ENCODE data around the gene KIF15. TPM values are rescaled to one million over a fixed set of nuclear protein-coding genes. Genes with fewer than 3 reads are reported as not detected.

The KIF15 gene
- total and polyA plus RNA-seq, 3 donors from 2014 or later: 10.1 to 26.5 (median 16.7) TPM

GRCh38 chr3:44865272-44866035, 103.9 kb downstream of the KIF15 start:
- Histone ChIP-seq H3K36me3 (ENCODE audit: low read depth, missing control alignments) (no peaks in the 10 kb centered on the region), H3K27ac (no peak overlapping the region), H3K27me3 (no peaks in the 10 kb centered on the region), H3K4me1 (no peaks in the 10 kb centered on the region), H3K4me3 (no peak overlapping the region), H3K9me3 (no peaks in the 10 kb centered on the region)
- intact Hi-C loops (cut with DNase I; ENCODE audit: low total_unique reads): no loop called here
- TF ChIP-seq CTCF (IDR thresholded peaks at IDR 0.05) (no peak), POLR2A (IDR thresholded peaks at IDR 0.05) (no peak)
- 93 to 95% methylated on average over 5 to 7 of the region's 7 CpGs for WGBS, 2 donors
- DNase-seq: no peak

DNA sequence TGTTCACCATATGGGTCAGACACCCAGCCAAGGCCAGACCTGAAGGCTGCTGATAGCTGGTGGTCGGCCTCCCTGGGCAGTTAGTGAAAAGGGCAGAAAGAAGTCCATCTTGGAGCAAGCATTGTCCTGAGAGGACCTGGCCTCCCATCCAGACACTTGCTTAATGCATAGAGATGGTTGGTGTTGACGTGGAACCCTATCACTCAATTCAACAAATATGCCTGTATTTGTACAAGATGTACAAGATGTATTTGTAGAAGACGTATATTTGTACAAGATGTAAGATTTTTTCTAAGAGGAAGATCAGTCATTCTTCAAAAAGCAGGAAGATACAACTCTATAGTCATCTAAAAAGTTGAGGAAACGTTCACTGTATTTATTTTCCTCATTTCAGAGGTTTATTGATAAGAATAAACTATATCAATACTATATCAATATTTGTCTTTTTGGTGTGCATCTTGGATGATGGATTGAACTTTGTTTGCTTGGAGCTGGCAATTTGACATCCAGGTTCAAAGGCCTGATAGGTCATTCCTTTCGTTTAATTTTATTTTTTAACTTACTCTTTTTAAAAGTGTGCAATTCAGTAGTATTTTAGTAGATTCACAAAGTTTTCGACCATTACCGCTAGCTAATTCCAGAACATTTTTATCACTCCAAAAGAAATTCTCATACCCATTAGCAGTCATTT, 106.0 kb downstream of the KIF15 start:
- Histone ChIP-seq H3K4me1 (no peaks in the 10 kb centered on the region), H3K9me3 (no peaks in the 10 kb centered on the region), H3K27me3 (no peaks in the 10 kb centered on the region), H3K36me3 (ENCODE audit: low read depth, missing control alignments) (no peaks in the 10 kb centered on the region), H3K27ac (no peak overlapping the region), H3K4me3 (no peak overlapping the region)
- intact Hi-C loops (cut with DNase I; ENCODE audit: low total_unique reads): no loop called here
- WGBS, 2 donors: 88 to 93% methylated on average over 6 to 7 of the region's 7 CpGs
- TF ChIP-seq CTCF (IDR thresholded peaks at IDR 0.05): no peak
- no peak for TF ChIP-seq POLR2A (IDR thresholded peaks at IDR 0.05)
- DNase-seq: no peak

DNA sequence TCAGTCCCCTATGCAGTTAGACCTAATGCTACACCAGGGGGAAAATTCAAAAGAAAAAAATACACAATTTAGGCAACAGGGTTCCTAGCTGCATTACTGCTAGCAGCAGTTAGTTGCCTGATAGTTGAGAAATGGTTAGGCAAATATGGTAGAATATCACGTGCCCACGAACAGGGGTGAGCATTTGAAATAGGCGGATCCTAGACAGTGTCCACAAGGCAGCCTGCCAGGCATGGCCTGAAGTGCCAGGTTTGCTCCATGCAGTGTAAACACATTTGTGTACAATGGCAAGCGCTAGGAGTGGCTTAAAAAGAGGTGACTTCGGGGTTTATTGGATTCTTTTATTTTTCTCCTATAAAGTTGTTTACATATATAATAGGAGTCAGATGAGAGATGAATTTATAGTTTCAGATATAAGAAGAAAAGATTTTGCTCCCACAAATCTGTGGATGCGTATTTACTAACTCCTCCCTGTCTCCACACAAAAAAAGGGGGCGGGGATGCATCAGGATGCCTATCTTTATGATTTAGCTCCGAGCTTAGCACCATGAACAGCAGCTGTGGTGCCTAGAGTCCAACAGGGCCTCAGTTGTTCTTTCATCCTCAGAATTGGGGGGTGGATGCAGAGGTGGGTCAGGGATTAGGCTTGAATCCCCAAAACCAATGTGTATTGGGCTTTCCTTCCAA, 108.9 kb downstream of the KIF15 start:
- no peak for DNase-seq
- intact Hi-C loops (cut with DNase I; ENCODE audit: low total_unique reads): no loop called here
- 78 to 85% methylated on average over 8 of the region's 8 CpGs for WGBS, 2 donors

DNA sequence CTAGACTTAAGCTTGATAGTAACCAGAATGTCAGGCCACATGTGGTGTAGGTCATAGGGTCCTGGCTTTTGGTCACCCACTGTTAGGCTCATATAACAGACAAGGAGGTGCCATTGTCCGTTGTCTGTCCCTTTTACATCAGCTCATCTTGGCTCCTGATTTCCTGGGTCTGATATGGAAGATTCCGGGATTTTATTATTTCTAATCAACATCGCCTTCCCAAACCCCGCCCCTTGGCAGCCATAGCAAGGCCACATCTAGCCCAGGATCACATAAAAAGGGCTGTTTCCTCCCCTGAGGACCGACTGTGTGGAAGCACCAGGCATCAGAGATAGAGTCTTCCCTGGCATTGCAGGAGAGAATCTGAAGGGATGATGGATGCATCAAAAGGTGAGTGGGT, 112.7 kb downstream of the KIF15 start, which contains the start of gene TGM4:
Gene TGM4, plus strand, starts transcription at position 301 of the 400 bp plus-strand sequence. Its CDS starts 71 bp downstream, at position 372.
- Histone ChIP-seq H3K27ac (no peak within 1 kb of the TSS), H3K27me3 (no peaks in the 10 kb centered on the region), H3K4me1 (no peaks in the 10 kb centered on the region), H3K4me3 (no peak within 1 kb of the TSS), H3K36me3 (ENCODE audit: low read depth, missing control alignments) (no peaks in the 10 kb centered on the region), H3K9me3 (no peaks in the 10 kb centered on the region)
- 81 to 92% methylated on average over 5 of the region's 5 CpGs for WGBS, 2 donors
- intact Hi-C loops (cut with DNase I; ENCODE audit: low total_unique reads): no loop called here
- no peak for DNase-seq
- TF ChIP-seq POLR2A (IDR thresholded peaks at IDR 0.05): no peak
- TF ChIP-seq CTCF (IDR thresholded peaks at IDR 0.05): no peak

More for the DNA sequence above, 108.9 kb downstream of the KIF15 start:
- Histone ChIP-seq H3K4me3 (no peak overlapping the region), H3K9me3 (no peaks in the 10 kb centered on the region), H3K27me3 (no peaks in the 10 kb centered on the region), H3K27ac (no peak overlapping the region), H3K36me3 (ENCODE audit: low read depth, missing control alignments) (no peaks in the 10 kb centered on the region), H3K4me1 (no peaks in the 10 kb centered on the region)
- TF ChIP-seq CTCF (IDR thresholded peaks at IDR 0.05) (no peak), POLR2A (IDR thresholded peaks at IDR 0.05) (no peak)

Measured in testis (tissue), 3 donors.